HEK293 (cell line): ENCODE results near the gene SLMAP.

Experiments used
- CTCF ChIA-PET: fragments of 350-600 bp; formaldehyde crosslinking; extraction: SDS; loops from one replicate; lab custom pipeline; 2021; ENCODE audit warnings: antibody characterized with exemption; lab: Yijun Ruan, JAX
- POLR2A ChIA-PET: fragments of 300-600 bp; formaldehyde crosslinking; extraction: SDS; loops from one replicate; lab custom pipeline; 2020; ENCODE audit warnings: antibody characterized with exemption, inconsistent platforms; lab: Yijun Ruan, JAX
- H3K27ac ChIP-seq: fragments of 200-500 bp; sonication (Bioruptor generic); 2 replicates; pipeline ENCODE4 v1.5.1; 2014; ENCODE audit warnings: low read depth, low read length, control low read depth, inconsistent platforms; ENCODE audit errors: extremely low read depth
- H3K36me3 ChIP-seq, 2 experiments: fragments of 200-500 bp in 1 of 2; sonication (Bioruptor generic) in 1 of 2; 1 replicate in 1 of 2; 2 replicates in 1 of 2; pipeline ENCODE4 v1.5.1; 2014 to 2017; ENCODE audit warnings: inconsistent platforms in 2 of 2, low read length in 2 of 2; ENCODE audit not compliant: control insufficient read depth in 2 of 2, insufficient read depth in 1 of 2
- H3K4me1 ChIP-seq: fragments of 200-500 bp; sonication (Bioruptor generic); 2 replicates; pipeline ENCODE4 v1.5.1; 2014; ENCODE audit warnings: mild to moderate bottlenecking, low read length, inconsistent platforms; ENCODE audit not compliant: control insufficient read depth, insufficient read depth
- H3K4me3 ChIP-seq: 2 replicates; pipeline ENCODE4 v1.5.1; 2011; ENCODE audit warnings: low read depth, mild to moderate bottlenecking, control low read depth, low read length, moderate library complexity
- H3K9me3 ChIP-seq: fragments of 200-500 bp; sonication (Bioruptor generic); 2 replicates; pipeline ENCODE4 v1.5.1; 2014; ENCODE audit warnings: low read depth, low read length, inconsistent platforms; ENCODE audit not compliant: control insufficient read depth, insufficient read depth
- EGR2 ChIP-seq: fragments of 450-650 bp; formaldehyde crosslinking; IDR thresholded peaks from 2 replicates; pipeline ENCODE4 v1.5.1; 2016; ENCODE audit warnings: low read depth, missing biosample characterization, missing genetic modification characterization
- HOXD13 ChIP-seq: sonication (generic); formaldehyde crosslinking; IDR thresholded peaks from 2 replicates; pipeline ENCODE4 v1.8.0; 2022; ENCODE audit warnings: missing genetic modification reagents, borderline replicate concordance
- MEIS1 ChIP-seq: sonication (generic); formaldehyde crosslinking; IDR thresholded peaks from 2 replicates; pipeline ENCODE4 v1.8.1; 2022; ENCODE audit warnings: missing genetic modification reagents, mild to moderate bottlenecking, borderline replicate concordance
- PRDM10 ChIP-seq: fragments of 450-650 bp; formaldehyde crosslinking; IDR thresholded peaks from 2 replicates; pipeline ENCODE4 v1.5.1; 2016; ENCODE audit warnings: missing biosample characterization, missing genetic modification characterization
- PRDM6 ChIP-seq: fragments of 450-650 bp; formaldehyde crosslinking; IDR thresholded peaks from 2 replicates; pipeline ENCODE4 v1.5.1; 2017; ENCODE audit warnings: missing biosample characterization, missing genetic modification characterization
- SCRT2 ChIP-seq: fragments of 450-650 bp; formaldehyde crosslinking; IDR thresholded peaks from 2 replicates; pipeline ENCODE4 v1.5.1; 2016; ENCODE audit warnings: missing biosample characterization, missing genetic modification characterization
- ZBTB17 ChIP-seq: fragments of 450-650 bp; formaldehyde crosslinking; IDR thresholded peaks from 2 replicates; pipeline ENCODE4 v1.5.1; 2016; ENCODE audit warnings: missing biosample characterization, missing genetic modification characterization
- ZNF121 ChIP-seq: fragments of 450-650 bp; formaldehyde crosslinking; IDR thresholded peaks from 2 replicates; pipeline ENCODE4 v1.5.1; 2016; ENCODE audit warnings: missing biosample characterization, missing genetic modification characterization
- ZNF184 ChIP-seq: fragments of 450-650 bp; IDR thresholded peaks from 2 replicates; pipeline ENCODE4 v1.5.1; 2018; ENCODE audit warnings: missing biosample characterization, mild to moderate bottlenecking, missing genetic modification characterization
- ZNF239 ChIP-seq: fragments of 450-650 bp; formaldehyde crosslinking; IDR thresholded peaks from 2 replicates; pipeline ENCODE4 v1.5.1; 2016; ENCODE audit warnings: missing biosample characterization, missing genetic modification characterization
- ZNF350 ChIP-seq: fragments of 450-650 bp; formaldehyde crosslinking; IDR thresholded peaks from 2 replicates; pipeline ENCODE4 v1.5.0; 2017; ENCODE audit warnings: missing biosample characterization, mild to moderate bottlenecking, missing genetic modification characterization
- ZNF366 ChIP-seq: fragments of 450-650 bp; formaldehyde crosslinking; conservative IDR thresholded peaks from 2 replicates; pipeline ENCODE4 v1.5.1; 2016; ENCODE audit warnings: missing biosample characterization, missing genetic modification characterization
- ZNF596 ChIP-seq: fragments of 450-650 bp; IDR thresholded peaks from 2 replicates; pipeline ENCODE4 v1.5.0; 2018; ENCODE audit warnings: missing biosample characterization, mild to moderate bottlenecking, missing genetic modification characterization, moderate library complexity
- ZNF837 ChIP-seq: fragments of 450-650 bp; formaldehyde crosslinking; IDR thresholded peaks from 2 replicates; pipeline ENCODE4 v1.5.1; 2016; ENCODE audit warnings: missing biosample characterization, missing genetic modification characterization

The SLMAP gene

GRCh38 chr3:57815036-57815435 lies 58.9 kb downstream of the SLMAP start:
- Histone ChIP-seq H3K27ac (no peak overlapping the region), H3K4me3 (no peak overlapping the region), H3K36me3 (no peaks in the 10 kb centered on the region), H3K9me3 (no peaks in the 10 kb centered on the region), H3K4me1 (no peaks in the 10 kb centered on the region)
- CTCF ChIA-PET = no interaction called here
- no peak for TF ChIP-seq ZNF121 (tag by site-specific recombination)
- no peak for TF ChIP-seq ZNF184 (tag by site-specific recombination)
- TF ChIP-seq ZNF366 (tag by site-specific recombination) = no peak
- TF ChIP-seq PRDM10 (tag by site-specific recombination) = no peak
- TF ChIP-seq ZNF239 (tag by site-specific recombination) = no peak
- TF ChIP-seq ZNF837 (tag by site-specific recombination) = no peak
- no peak for TF ChIP-seq ZNF596
- TF ChIP-seq SCRT2 (tag by site-specific recombination) = no peak
- TF ChIP-seq HOXD13 = no peak
- no peak for TF ChIP-seq MEIS1
- TF ChIP-seq EGR2 (tag by site-specific recombination) = no peak
- POLR2A ChIA-PET = no interaction called here

GRCh38 chr3:57816471-57817095 lies 60.5 kb downstream of the SLMAP start:
- no peak overlapping the region for H3K4me3 ChIP-seq
- POLR2A ChIA-PET = no interaction called here
- H3K9me3 ChIP-seq = no peaks in the 10 kb centered on the region
- H3K36me3 ChIP-seq = no peaks in the 10 kb centered on the region
- H3K27ac ChIP-seq = no peak overlapping the region
- peak; percentile 19; the same call in 1 of the 2 replicates for TF ChIP-seq PRDM6 (tag by site-specific recombination)
- TF ChIP-seq EGR2 (tag by site-specific recombination) = no peak
- TF ChIP-seq, all 188 proteins: peak for 1
- no peaks in the 10 kb centered on the region for H3K4me1 ChIP-seq
- CTCF ChIA-PET = interaction anchor here (0.6 to 1.9 kb wide), 2 partner anchors 10 to 192 kb away, joined by 3 to 8 read pairs; no protein-coding TSS in a partner anchor

GRCh38 chr3:57818772-57819171 lies 62.7 kb downstream of the SLMAP start:
- Histone ChIP-seq H3K36me3 (no peaks in the 10 kb centered on the region), H3K27ac (no peak overlapping the region), H3K4me3 (no peak overlapping the region), H3K9me3 (no peaks in the 10 kb centered on the region), H3K4me1 (no peaks in the 10 kb centered on the region)
- ChIA-PET POLR2A (no interaction called here), CTCF (no interaction called here)
- TF ChIP-seq ZBTB17 (tag by site-specific recombination) = no peak
- TF ChIP-seq ZNF350 (tag by site-specific recombination) = no peak
- peak; percentile 60 for TF ChIP-seq PRDM6 (tag by site-specific recombination)
